B cell (primary cell): ENCODE results near the gene COL25A1.

Experiments used
- CTCF ChIP-seq: fragments of 200-600 bp; IDR thresholded peaks from one replicate; pipeline ENCODE4 v1.8.0; 2022; ENCODE audit warnings: antibody characterized with exemption, mild to moderate bottlenecking
- EZH2 ChIP-seq: IDR thresholded peaks from 2 replicates; pipeline ENCODE4 v1.6.1; 2012; ENCODE audit warnings: borderline replicate concordance, low read depth, mild to moderate bottlenecking, moderate library complexity, low read length; ENCODE audit not compliant: insufficient read depth, poor library complexity, severe bottlenecking

GRCh38 chr4:108889696-108890483, 412.6 kb downstream of the COL25A1 start:
- TF ChIP-seq EZH2 (no peak), CTCF (no peak)
